Measurements from ENCODE around the gene TEAD4. TPM values are rescaled to one million over a fixed set of nuclear protein-coding genes. Genes with fewer than 3 reads are reported as not detected.

Gene TEAD4
- total and polyA plus RNA-seq, 2 experiments from 2014 or later: 68.1 to 145 TPM

DNA sequence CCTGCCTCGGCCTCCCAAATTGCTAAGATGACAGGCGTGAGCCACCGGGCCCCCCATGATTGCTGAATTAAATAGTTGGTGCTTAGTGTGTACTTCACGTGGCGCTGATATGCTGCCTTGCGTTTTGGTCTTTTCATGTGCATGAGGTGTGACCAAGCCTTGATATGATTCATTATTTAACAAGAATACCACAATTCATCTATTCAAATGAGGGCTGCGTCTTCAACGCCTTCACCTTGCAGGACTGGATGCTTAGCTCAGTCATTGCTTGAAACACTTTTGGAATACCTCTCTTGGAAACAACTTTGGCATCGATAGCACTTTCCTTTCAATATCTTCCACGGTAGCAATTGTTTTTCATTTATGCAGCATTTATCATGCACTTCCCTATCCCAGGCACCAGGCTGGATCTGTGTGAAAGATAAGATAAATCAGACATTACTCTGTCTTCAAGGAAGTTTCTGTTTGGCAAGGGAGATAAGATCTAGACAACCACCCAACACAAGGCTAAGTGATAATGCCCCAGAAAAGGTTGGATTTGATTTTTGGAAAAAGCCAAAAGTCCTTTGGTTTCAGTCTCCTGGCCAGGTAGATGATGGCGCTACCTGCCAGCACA lies 1.3 kb upstream of the TEAD4 start:
- DNase-seq (ENCODE audit: low spot score): no peak

More for the DNA sequence above, 1.3 kb upstream of the TEAD4 start:
- H3K4me1 Mint-ChIP-seq: peaks cover 33% of the 10 kb centered on the region
- peaks cover 13% of the 10 kb centered on the region for H3K36me3 Mint-ChIP-seq (ENCODE audit: low read depth)
- H3K9me2 ChIP-seq (ENCODE audit: insufficient read depth): no peaks in the 10 kb centered on the region
- peak overlapping the region; percentile 95 for H2AFZ ChIP-seq
- peaks cover 23% of the 10 kb centered on the region for H3K27me3 Mint-ChIP-seq (ENCODE audit: insufficient read depth, low read depth, poor library complexity)
- 0 out of 2 replicates have a peak, but pooled peaks cover 3% of the 10 kb centered on the region for H3K27me3 ChIP-seq (ENCODE audit: insufficient read depth)
- H3K36me3 ChIP-seq (ENCODE audit: insufficient read depth): no peaks in the 10 kb centered on the region
- H3K4me1 ChIP-seq (ENCODE audit: insufficient read depth): peaks cover 31% of the 10 kb centered on the region
- H3K4me3 ChIP-seq: peak overlapping the region; percentile 85
- no peak overlapping the region for H3K27ac Mint-ChIP-seq
- H3K27ac ChIP-seq (ENCODE audit: low read depth): peak overlapping the region; percentile 99
- no peaks in the 10 kb centered on the region; the same call in 2 of the 3 replicates for H3K9me3 Mint-ChIP-seq
- H3K4me3 Mint-ChIP-seq: peak overlapping the region; percentile 86
- H3K4me2 ChIP-seq: peak overlapping the region; percentile 94
- ATAC-seq: no peak
- peaks cover 25% of the 10 kb centered on the region for H3F3A ChIP-seq (replicated peaks; ENCODE audit: low read depth)
- TF ChIP-seq ZNF114 (CRISPR knock-in tag; IDR thresholded peaks at IDR 0.05) (no peak), POLR2AphosphoS5 (IDR thresholded peaks at IDR 0.05; ENCODE audit: low read depth) (no peak), JUNB (IDR thresholded peaks at IDR 0.05; ENCODE audit: unreplicated experiment) (no peak), EZH2phosphoT487 (IDR thresholded peaks at IDR 0.05; ENCODE audit: unreplicated experiment) (no peak), ZNF331 (CRISPR knock-in tag; IDR thresholded peaks at IDR 0.05; ENCODE audit: low read depth) (no peak), CREB1 (CRISPR knock-in tag; IDR thresholded peaks at IDR 0.05; ENCODE audit: low read depth) (no peak), NANOG (IDR thresholded peaks at IDR 0.05; ENCODE audit: borderline replicate concordance) (no peak), STAT1 (IDR thresholded peaks at IDR 0.05; ENCODE audit: unreplicated experiment) (no peak), EZH2 (IDR thresholded peaks at IDR 0.05; ENCODE audit: low read depth, unreplicated experiment) (no peak)
- TF ChIP-seq, protein P1, sequence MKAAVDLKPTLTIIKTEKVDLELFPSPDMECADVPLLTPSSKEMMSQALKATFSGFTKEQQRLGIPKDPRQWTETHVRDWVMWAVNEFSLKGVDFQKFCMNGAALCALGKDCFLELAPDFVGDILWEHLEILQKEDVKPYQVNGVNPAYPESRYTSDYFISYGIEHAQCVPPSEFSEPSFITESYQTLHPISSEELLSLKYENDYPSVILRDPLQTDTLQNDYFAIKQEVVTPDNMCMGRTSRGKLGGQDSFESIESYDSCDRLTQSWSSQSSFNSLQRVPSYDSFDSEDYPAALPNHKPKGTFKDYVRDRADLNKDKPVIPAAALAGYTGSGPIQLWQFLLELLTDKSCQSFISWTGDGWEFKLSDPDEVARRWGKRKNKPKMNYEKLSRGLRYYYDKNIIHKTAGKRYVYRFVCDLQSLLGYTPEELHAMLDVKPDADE (IDR thresholded peaks at IDR 0.05): no peak
- TF ChIP-seq, protein P2, sequence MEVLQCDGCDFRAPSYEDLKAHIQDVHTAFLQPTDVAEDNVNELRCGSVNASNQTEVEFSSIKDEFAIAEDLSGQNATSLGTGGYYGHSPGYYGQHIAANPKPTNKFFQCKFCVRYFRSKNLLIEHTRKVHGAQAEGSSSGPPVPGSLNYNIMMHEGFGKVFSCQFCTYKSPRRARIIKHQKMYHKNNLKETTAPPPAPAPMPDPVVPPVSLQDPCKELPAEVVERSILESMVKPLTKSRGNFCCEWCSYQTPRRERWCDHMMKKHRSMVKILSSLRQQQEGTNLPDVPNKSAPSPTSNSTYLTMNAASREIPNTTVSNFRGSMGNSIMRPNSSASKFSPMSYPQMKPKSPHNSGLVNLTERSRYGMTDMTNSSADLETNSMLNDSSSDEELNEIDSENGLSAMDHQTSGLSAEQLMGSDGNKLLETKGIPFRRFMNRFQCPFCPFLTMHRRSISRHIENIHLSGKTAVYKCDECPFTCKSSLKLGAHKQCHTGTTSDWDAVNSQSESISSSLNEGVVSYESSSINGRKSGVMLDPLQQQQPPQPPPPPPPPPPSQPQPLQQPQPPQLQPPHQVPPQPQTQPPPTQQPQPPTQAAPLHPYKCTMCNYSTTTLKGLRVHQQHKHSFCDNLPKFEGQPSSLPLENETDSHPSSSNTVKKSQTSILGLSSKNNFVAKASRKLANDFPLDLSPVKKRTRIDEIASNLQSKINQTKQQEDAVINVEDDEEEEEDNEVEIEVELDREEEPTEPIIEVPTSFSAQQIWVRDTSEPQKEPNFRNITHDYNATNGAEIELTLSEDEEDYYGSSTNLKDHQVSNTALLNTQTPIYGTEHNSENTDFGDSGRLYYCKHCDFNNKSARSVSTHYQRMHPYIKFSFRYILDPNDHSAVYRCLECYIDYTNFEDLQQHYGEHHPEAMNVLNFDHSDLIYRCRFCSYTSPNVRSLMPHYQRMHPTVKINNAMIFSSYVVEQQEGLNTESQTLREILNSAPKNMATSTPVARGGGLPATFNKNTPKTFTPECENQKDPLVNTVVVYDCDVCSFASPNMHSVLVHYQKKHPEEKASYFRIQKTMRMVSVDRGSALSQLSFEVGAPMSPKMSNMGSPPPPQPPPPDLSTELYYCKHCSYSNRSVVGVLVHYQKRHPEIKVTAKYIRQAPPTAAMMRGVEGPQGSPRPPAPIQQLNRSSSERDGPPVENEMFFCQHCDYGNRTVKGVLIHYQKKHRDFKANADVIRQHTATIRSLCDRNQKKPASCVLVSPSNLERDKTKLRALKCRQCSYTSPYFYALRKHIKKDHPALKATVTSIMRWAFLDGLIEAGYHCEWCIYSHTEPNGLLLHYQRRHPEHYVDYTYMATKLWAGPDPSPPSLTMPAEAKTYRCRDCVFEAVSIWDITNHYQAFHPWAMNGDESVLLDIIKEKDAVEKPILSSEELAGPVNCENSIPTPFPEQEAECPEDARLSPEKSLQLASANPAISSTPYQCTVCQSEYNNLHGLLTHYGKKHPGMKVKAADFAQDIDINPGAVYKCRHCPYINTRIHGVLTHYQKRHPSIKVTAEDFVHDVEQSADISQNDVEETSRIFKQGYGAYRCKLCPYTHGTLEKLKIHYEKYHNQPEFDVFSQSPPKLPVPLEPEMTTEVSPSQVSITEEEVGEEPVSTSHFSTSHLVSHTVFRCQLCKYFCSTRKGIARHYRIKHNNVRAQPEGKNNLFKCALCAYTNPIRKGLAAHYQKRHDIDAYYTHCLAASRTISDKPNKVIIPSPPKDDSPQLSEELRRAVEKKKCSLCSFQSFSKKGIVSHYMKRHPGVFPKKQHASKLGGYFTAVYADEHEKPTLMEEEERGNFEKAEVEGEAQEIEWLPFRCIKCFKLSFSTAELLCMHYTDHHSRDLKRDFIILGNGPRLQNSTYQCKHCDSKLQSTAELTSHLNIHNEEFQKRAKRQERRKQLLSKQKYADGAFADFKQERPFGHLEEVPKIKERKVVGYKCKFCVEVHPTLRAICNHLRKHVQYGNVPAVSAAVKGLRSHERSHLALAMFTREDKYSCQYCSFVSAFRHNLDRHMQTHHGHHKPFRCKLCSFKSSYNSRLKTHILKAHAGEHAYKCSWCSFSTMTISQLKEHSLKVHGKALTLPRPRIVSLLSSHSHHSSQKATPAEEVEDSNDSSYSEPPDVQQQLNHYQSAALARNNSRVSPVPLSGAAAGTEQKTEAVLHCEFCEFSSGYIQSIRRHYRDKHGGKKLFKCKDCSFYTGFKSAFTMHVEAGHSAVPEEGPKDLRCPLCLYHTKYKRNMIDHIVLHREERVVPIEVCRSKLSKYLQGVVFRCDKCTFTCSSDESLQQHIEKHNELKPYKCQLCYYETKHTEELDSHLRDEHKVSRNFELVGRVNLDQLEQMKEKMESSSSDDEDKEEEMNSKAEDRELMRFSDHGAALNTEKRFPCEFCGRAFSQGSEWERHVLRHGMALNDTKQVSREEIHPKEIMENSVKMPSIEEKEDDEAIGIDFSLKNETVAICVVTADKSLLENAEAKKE (CRISPR knock-in tag; IDR thresholded peaks at IDR 0.05): no peak
- TF ChIP-seq, protein P3, sequence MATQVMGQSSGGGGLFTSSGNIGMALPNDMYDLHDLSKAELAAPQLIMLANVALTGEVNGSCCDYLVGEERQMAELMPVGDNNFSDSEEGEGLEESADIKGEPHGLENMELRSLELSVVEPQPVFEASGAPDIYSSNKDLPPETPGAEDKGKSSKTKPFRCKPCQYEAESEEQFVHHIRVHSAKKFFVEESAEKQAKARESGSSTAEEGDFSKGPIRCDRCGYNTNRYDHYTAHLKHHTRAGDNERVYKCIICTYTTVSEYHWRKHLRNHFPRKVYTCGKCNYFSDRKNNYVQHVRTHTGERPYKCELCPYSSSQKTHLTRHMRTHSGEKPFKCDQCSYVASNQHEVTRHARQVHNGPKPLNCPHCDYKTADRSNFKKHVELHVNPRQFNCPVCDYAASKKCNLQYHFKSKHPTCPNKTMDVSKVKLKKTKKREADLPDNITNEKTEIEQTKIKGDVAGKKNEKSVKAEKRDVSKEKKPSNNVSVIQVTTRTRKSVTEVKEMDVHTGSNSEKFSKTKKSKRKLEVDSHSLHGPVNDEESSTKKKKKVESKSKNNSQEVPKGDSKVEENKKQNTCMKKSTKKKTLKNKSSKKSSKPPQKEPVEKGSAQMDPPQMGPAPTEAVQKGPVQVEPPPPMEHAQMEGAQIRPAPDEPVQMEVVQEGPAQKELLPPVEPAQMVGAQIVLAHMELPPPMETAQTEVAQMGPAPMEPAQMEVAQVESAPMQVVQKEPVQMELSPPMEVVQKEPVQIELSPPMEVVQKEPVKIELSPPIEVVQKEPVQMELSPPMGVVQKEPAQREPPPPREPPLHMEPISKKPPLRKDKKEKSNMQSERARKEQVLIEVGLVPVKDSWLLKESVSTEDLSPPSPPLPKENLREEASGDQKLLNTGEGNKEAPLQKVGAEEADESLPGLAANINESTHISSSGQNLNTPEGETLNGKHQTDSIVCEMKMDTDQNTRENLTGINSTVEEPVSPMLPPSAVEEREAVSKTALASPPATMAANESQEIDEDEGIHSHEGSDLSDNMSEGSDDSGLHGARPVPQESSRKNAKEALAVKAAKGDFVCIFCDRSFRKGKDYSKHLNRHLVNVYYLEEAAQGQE (IDR thresholded peaks at IDR 0.05; ENCODE audit: unreplicated experiment): no peak
- TF ChIP-seq, protein P4, sequence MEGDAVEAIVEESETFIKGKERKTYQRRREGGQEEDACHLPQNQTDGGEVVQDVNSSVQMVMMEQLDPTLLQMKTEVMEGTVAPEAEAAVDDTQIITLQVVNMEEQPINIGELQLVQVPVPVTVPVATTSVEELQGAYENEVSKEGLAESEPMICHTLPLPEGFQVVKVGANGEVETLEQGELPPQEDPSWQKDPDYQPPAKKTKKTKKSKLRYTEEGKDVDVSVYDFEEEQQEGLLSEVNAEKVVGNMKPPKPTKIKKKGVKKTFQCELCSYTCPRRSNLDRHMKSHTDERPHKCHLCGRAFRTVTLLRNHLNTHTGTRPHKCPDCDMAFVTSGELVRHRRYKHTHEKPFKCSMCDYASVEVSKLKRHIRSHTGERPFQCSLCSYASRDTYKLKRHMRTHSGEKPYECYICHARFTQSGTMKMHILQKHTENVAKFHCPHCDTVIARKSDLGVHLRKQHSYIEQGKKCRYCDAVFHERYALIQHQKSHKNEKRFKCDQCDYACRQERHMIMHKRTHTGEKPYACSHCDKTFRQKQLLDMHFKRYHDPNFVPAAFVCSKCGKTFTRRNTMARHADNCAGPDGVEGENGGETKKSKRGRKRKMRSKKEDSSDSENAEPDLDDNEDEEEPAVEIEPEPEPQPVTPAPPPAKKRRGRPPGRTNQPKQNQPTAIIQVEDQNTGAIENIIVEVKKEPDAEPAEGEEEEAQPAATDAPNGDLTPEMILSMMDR (conservative IDR thresholded peaks at IDR 0.05; ENCODE audit: low read depth in 2 of 2): no peak
- H3K79me2 ChIP-seq (replicated peaks; ENCODE audit: insufficient read depth): peaks cover 43% of the 10 kb centered on the region
- H4K20me1 ChIP-seq (replicated peaks; ENCODE audit: insufficient read depth): peaks cover 17% of the 10 kb centered on the region
